Measurements from ENCODE around the gene ST6GALNAC1.

DNA sequence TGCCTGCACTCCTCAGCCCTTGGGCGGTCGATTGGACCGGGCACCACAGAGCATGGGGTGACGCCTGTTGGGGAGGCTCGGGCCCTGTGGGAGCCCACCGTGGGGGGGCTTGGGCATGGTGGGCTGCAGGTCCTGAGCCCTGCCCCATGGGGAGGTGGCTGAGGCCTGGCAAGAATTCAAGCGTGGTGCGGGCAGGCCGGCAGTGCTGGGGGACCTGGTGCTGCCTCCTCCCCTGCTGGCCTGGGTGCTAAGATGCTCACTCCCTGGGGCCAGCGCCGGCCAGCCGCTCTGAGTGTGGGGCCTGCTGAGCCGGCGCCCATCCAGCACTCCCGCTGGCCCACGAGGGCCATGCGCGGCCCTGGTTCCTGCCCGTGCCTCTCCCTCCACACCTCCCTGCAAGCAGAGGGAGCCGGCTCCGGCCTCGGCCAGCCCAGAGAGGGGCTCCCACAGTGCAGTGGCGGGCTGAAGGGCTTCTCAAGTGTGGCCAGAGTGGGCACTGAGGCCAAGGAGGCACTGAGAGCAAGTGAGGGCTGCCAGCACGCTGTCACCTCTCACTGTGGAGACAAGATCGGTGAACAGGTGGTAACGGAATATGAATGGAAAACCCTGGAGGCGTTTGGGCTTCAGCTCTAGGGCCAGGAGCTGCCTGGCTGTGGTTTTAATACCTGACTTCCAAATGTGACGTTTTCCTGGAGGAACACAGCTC, 28.5 kb downstream of the ST6GALNAC1 start:
- TF ChIP-seq, protein P1, sequence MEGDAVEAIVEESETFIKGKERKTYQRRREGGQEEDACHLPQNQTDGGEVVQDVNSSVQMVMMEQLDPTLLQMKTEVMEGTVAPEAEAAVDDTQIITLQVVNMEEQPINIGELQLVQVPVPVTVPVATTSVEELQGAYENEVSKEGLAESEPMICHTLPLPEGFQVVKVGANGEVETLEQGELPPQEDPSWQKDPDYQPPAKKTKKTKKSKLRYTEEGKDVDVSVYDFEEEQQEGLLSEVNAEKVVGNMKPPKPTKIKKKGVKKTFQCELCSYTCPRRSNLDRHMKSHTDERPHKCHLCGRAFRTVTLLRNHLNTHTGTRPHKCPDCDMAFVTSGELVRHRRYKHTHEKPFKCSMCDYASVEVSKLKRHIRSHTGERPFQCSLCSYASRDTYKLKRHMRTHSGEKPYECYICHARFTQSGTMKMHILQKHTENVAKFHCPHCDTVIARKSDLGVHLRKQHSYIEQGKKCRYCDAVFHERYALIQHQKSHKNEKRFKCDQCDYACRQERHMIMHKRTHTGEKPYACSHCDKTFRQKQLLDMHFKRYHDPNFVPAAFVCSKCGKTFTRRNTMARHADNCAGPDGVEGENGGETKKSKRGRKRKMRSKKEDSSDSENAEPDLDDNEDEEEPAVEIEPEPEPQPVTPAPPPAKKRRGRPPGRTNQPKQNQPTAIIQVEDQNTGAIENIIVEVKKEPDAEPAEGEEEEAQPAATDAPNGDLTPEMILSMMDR (conservative IDR thresholded peaks at IDR 0.05): no peak
- no peak for TF ChIP-seq ZFX (IDR thresholded peaks at IDR 0.05)

Measured in C4-2B (cell line).